Measurements from ENCODE around the gene PRLH.

The PRLH gene

GRCh38 chr2:237551071-237551574, 15.3 kb upstream of the PRLH start:
- TF ChIP-seq ZSCAN23 (tag by site-specific recombination; IDR thresholded peaks at IDR 0.05) (no peak), ZNF350 (tag by site-specific recombination; IDR thresholded peaks at IDR 0.05) (no peak), ZNF704 (tag by site-specific recombination; IDR thresholded peaks at IDR 0.05) (no peak), ZNF169 (tag by site-specific recombination; IDR thresholded peaks at IDR 0.05) (no peak), TCF7L2 (IDR thresholded peaks at IDR 0.05; ENCODE audit: borderline replicate concordance, low read depth, low read length) (no peak), ZNF174 (tag by site-specific recombination; IDR thresholded peaks at IDR 0.05) (no peak), ZNF776 (tag by site-specific recombination; IDR thresholded peaks at IDR 0.05; ENCODE audit: borderline replicate concordance) (no peak), ZBTB8A (tag by site-specific recombination; IDR thresholded peaks at IDR 0.05) (no peak), ZXDB (tag by site-specific recombination; IDR thresholded peaks at IDR 0.05) (no peak)
- Histone ChIP-seq H3K36me3 (ENCODE audit: control insufficient read depth in 2 of 2, insufficient read depth in 1 of 2, low read length in 2 of 2) (no peaks in the 10 kb centered on the region), H3K27ac (ENCODE audit: extremely low read depth, low read depth, low read length) (no peak overlapping the region), H3K4me3 (ENCODE audit: low read depth, low read length) (no peak overlapping the region), H3K9me3 (ENCODE audit: control insufficient read depth, insufficient read depth, low read depth, low read length) (no peaks in the 10 kb centered on the region), H3K4me1 (ENCODE audit: control insufficient read depth, insufficient read depth, low read length) (no peaks in the 10 kb centered on the region)
- ChIA-PET POLR2A (no interaction called here), CTCF (no interaction called here)

- Histone ChIP-seq H3K27ac (ENCODE audit: extremely low read depth, low read depth, low read length) (no peak overlapping the region), H3K9me3 (ENCODE audit: control insufficient read depth, insufficient read depth, low read depth, low read length) (no peaks in the 10 kb centered on the region), H3K4me3 (ENCODE audit: low read depth, low read length) (no peak overlapping the region), H3K4me1 (ENCODE audit: control insufficient read depth, insufficient read depth, low read length) (no peaks in the 10 kb centered on the region), H3K36me3 (ENCODE audit: control insufficient read depth in 2 of 2, insufficient read depth in 1 of 2, low read length in 2 of 2) (no peaks in the 10 kb centered on the region)
- ChIA-PET POLR2A (no interaction called here), CTCF (no interaction called here)
- TF ChIP-seq ZNF148 (tag by site-specific recombination; IDR thresholded peaks at IDR 0.05; ENCODE audit: borderline replicate concordance) (no peak), TCF7L2 (IDR thresholded peaks at IDR 0.05; ENCODE audit: borderline replicate concordance, low read depth, low read length) (no peak), ZNF785 (tag by site-specific recombination; IDR thresholded peaks at IDR 0.05) (no peak), ZNF292 (tag by site-specific recombination; IDR thresholded peaks at IDR 0.05; ENCODE audit: borderline replicate concordance, low read depth) (no peak), WT1 (tag by site-specific recombination; IDR thresholded peaks at IDR 0.05) (no peak), ZNF76 (tag by site-specific recombination; IDR thresholded peaks at IDR 0.05; ENCODE audit: borderline replicate concordance, low read depth) (no peak), ZNF133 (tag by site-specific recombination; IDR thresholded peaks at IDR 0.05) (no peak), ZNF510 (tag by site-specific recombination; IDR thresholded peaks at IDR 0.05; ENCODE audit: insufficient replicate concordance) (no peak), ZNF335 (tag by site-specific recombination; conservative IDR thresholded peaks at IDR 0.05) (no peak), ZNF645 (tag by site-specific recombination; IDR thresholded peaks at IDR 0.05) (no peak), ZNF518A (tag by site-specific recombination; conservative IDR thresholded peaks at IDR 0.05; ENCODE audit: low read depth) (no peak), GLI4 (tag by site-specific recombination; IDR thresholded peaks at IDR 0.05) (no peak), REST (tag by site-specific recombination; IDR thresholded peaks at IDR 0.05) (no peak)
Observed at GRCh38 chr2:237552908-237553307, 13.5 kb upstream of the PRLH start.

Measured in HEK293 (cell line).